Fibroblast of skin of left biceps (primary cell): ENCODE data around the gene OR4D1.

ENCODE experiments used
- DNase-seq, 2 experiments: peaks; one replicate each; pipeline ENCODE4 v3.0.0-alpha.2; 2013; ENCODE audit warnings: low read depth in 2 of 2

Gene OR4D1

GRCh38 chr17:58153671-58154070 lies 5.5 kb downstream of the OR4D1 start:
- no peak for DNase-seq

GRCh38 chr17:58156839-58157803 lies 8.9 kb downstream of the OR4D1 start:
- DNase-seq, result no peak

- DNase-seq, result no peak
Measured at GRCh38 chr17:58158181-58158580, 10.0 kb downstream of the OR4D1 start.

- no peak for DNase-seq
Measured at GRCh38 chr17:58161566-58161965, 13.4 kb downstream of the OR4D1 start.

DNA sequence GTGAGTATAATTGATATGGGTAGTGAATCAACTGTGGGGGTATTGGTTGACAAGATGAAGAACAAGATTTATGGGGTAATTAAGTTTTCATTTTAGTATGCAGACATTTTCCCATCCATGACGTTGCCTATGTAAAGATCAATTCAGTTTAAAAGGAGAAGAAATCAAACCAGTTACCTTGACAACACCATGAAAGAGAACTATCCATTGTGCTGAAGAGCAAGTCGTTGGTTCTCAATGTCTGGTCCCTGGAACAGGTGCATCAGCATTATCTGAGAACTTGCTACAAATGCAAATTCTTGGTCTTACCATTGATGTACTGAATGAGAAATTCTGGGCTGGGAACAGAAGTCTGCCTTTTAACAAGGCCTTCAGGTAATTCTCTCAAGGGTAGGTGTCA lies 17.8 kb downstream of the OR4D1 start:
- no peak for DNase-seq

DNA sequence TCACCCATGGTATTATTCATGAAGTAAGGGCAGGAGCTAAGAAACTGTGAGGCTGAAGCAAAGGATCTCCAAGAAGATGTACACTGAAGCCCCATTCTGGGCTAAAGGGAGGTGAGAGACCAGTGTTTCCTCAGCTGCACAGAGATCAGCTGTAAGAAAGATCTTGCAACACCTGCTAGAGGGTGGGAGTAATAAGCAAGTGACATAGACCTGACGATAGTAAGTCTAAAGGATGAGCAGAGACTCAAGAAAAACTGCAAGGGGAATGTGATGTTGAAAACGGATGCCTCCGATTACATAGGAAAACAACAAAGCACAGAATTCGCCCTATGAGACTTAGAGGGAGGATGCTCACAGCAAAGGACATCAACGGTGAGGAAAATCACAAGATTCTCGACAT lies 18.5 kb downstream of the OR4D1 start, which contains the start of gene OR4D2:
OR4D2 (plus strand) TSS at position 301 of the 400 bp plus-strand sequence. CDS start 2,674 bp downstream, outside the sequence.
- DNase-seq, result no peak

- DNase-seq, result no peak
Measured at GRCh38 chr17:58170622-58171021, 22.4 kb downstream of the OR4D1 start.

DNA sequence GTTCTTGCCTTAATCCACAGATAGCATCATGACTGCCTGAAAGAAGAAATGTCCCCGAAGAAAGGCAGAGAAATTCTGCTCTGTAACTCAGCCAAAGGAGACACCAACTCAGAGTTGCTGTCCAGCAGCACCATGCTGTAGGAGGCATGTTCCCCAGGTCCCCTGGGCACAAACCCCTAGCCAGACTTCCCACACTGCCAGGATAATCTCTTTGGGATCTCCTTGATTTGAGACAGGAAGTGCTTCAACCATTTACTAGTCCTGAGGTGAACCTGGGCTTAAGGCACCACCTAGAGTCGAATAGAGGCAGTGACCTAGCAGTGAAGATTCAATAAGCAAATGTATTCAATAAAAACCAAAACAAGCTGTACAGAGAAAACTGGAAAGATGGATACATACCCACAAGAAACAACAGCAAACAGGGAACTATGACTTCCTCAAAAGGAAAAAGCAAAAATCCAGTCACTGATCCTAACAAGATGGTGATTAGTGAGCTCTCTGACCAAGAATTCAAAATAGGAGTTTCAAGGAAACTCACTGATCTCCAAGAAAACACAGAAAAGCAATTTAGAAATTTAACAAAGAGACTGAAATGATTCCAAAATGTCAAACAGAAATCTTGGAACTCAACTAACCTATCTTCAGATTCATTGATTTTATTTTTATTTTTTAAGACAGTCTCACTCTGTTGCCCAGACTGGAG lies 24.3 kb downstream of the OR4D1 start:
- no peak for DNase-seq

GRCh38 chr17:58174871-58175270 lies 26.7 kb downstream of the OR4D1 start:
- no peak for DNase-seq

GRCh38 chr17:58176200-58176599 lies 28.0 kb downstream of the OR4D1 start:
- no peak for DNase-seq

GRCh38 chr17:58181796-58182195 lies 33.6 kb downstream of the OR4D1 start:
- DNase-seq, result no peak

- DNase-seq, result no peak
Measured at GRCh38 chr17:58183514-58183913, 35.3 kb downstream of the OR4D1 start.

GRCh38 chr17:58184308-58184985 lies 36.3 kb downstream of the OR4D1 start:
- DNase-seq, result peak; percentile 8 to 18

DNA sequence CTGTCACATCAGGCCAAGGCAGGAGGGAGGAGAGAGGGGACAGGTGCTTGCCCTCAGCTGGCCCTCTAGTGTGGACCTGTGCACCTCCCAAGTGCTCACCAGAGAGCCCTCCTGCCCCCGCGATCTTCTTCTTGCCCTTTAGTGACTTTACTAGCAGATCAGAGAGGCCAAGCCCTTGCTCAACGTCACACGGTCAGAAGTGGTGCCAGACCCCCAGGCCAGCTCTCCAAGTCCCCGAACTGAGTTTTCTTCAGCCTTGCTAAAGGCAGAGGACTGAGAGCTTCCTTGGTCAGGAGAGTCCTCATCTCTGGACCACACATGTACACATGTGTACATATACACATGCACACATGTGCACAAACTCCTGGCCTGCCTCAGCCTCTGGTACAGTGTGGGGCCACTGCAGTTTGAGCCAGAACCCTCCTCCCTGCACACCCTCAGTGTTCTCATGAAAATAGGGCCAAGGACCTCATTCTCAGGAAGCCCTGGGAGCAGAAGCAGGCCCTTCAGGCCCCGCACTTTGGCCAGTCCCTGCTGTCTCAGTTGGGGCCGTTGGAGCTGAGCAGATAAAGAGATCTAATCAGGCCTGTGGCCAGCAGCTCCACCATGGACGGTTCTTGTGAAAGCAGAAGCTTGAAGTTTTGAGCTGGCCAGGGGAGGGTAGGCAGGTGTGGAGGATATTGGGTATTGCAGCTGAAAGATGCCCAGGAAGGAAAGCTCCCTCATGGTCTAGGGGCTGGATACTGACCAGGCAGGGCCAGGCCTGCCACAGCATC lies 37.0 kb downstream of the OR4D1 start:
- no peak for DNase-seq

DNA sequence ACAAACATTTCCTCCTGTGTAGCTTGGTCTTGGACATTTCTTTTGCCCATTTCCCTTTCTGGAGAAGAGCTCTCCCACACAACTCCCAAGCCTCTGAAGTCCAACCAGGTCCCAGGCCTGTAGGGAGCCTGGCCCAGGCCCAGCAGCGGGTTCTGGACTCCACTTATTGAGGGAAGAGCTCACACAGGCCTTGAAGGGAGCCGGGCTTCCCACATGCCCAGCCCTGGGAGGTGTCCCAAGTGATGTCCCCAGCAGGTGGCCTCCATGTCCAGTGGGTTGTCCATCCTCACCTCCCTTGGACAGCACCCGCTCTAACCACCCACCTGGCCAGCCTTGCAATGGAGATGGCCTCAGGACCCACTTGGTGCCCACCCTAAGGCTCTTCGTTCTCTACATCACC lies 38.4 kb downstream of the OR4D1 start:
- no peak for DNase-seq

DNA sequence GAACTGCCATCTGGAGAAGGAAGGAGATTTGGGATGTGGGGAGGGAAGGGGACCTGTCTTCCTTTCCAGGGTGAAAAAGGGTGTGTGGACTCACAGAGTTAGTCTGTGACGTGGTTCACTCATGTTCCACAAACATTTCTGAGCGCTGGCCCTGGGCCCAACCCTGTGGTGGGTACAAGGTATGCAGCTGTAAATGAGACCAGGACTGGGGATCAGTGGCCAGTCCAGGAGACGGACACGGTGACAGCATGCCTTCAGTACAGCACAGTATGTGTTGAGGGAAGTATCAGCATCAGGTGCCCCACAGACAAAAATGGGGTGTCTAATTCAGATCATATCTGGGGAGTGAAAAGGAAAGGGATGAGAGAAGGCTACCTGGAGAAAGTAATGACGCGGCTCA lies 38.9 kb downstream of the OR4D1 start:
- DNase-seq, result no peak

GRCh38 chr17:58187675-58188074 lies 39.5 kb downstream of the OR4D1 start:
- no peak for DNase-seq

GRCh38 chr17:58189436-58190146 lies 41.4 kb downstream of the OR4D1 start:
- peak; percentile 47 to 58 for DNase-seq

DNA sequence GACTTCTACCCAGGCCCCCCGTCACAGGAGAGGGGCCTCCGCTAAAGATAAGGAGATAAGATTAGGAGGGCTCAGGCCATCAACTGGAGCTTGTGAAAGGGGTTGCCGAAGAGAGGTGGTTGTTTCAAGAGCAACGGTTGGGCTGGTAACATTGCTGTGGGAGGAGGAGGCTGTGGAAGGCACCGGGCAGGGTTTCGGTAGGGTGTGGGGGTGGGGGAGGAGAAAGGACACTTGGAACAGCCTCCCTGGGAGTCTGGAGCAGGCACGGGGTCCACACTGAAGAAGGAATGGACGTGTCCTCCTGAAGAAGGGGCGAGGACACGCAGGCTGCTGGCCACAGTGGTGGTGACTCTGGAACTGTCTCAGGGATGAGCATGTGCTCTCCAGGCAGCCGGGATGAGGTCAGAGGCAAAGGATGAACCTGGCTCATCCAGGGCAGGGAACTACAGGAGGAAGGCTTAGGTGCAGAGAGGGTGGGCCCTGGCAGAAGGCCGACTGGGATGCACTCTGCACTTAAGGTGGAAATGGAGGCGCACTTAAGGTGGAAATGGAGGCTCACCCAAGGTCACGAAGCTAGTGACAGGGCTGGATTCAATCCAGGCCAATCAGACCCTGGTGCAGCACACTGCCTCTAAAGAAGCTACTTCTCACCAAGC lies 43.2 kb downstream of the OR4D1 start:
- no peak for DNase-seq

GRCh38 chr17:58192612-58193011 lies 44.4 kb downstream of the OR4D1 start, which contains the start of gene EPX:
TSS of gene EPX (plus strand) at chr17:58192726. CDS start at chr17:58192847, 121 bp downstream.
- no peak for DNase-seq
